GM19438 (cell line): ENCODE measurements around the gene TUBA1A.
"Not testable (repeated sequence)": the region's sequence is repeated elsewhere in the genome, so short reads cannot be mapped to it uniquely, and the experiment has no call there.

Experiments
- ATAC-seq: cut with Tn5 transposase; IDR thresholded peaks from one replicate; pipeline ENCODE4 v1.9.1; 2021; ENCODE audit warnings: low read depth; ENCODE audit not compliant: unreplicated experiment

The TUBA1A gene

DNA sequence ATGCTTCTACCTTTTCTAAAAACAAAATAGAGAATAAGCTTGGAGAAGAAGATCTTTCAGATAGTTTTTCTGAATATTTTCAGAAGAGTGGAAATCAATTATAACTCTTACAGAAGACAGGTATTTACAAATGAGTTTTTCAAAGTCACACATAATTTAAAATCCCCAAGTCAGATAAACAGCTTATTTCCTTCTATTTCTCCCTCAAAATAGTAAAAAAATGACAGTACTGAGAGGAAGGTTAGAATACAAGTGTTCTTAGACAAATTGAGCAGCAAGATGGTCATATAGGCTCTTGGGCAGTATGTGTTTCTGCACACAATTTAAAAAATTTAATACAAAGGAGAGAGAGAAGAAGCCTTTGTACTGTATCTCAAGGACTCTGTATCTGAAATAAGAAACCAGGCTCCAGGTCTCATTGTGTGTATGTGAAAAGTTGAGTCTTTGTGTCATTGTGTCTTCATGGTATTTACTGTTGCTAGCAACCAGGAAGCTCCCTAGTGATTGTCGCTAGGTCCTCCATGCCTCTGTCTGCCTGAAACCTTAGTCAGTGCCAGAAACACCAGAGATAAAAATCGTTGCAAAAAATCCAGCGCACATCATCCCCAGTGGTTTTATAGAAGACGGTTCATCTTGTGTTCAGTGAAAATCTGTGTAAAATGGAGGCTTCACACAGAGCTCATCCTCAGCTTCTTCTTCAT is 12.9 kb upstream of the TUBA1A start:
- ATAC-seq, result no peak

- ATAC-seq, result no peak
These were observed 12.2 kb upstream of the TUBA1A start for GRCh38 chr12:49200919-49201594.

- no peak for ATAC-seq
These were observed 9.7 kb upstream of the TUBA1A start for GRCh38 chr12:49198431-49199155.

DNA sequence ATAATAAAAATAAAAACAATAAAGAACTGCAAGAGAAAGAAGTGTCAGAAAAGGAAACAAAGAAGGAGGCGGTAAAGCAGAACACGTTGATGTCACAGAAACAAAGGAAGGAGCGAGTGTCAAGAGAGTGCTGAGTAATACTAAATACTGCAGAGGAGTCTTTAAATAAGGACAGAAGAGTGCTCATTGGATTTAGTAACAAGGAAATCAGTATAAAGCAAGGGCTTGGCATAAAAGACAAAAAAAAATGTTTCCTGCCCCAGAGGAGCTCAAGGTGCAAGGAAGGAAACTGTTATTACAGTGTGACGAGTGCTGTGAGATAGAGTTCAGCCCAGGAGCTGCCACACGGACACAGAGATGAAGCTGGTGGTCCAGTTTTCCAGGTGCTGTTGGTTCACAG is 8.4 kb upstream of the TUBA1A start:
- ATAC-seq, result no peak

DNA sequence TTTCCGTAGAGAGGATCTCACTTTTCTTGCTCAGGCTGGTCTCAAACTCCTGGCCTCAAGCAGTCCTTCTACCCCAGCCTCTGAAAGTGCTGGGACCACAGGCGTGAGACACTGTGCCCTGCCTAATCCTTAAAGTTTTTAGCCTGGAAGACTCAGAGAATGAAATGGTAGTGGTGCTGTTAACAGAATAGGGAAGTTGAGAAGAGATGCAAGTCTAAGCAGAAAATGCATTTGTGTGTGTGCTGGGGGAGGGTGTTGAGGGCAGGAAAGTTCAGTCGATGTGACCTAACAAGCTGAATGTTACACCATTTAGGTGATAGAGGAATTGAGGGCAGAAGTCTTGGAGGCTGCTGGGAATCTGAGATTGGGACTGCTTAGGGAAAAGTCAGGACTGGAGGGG is 6.9 kb upstream of the TUBA1A start:
- ATAC-seq, result no peak

DNA sequence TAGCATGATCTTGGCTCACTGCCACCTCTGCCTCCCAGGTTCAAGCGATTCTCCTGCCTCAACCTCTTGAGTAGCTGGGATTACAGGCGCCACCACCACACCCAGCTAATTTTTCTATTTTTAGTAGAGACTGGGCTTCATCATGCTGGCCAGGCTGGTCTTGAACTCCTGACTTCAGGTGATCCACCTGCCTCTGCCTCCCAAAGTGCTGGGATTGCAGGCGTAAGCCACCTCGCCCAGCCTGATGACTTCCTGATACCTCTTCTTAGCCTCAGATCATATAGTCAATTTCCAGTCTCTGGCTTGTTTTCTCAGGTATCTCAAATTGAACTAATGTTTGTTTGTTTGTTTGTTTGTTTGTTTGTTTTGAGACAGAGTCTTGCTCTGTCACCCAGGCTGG is 4.9 kb upstream of the TUBA1A start:
- not testable (repeated sequence) for ATAC-seq

- not testable (repeated sequence) for ATAC-seq
These were observed 2.6 kb upstream of the TUBA1A start for GRCh38 chr12:49191498-49191897.

DNA sequence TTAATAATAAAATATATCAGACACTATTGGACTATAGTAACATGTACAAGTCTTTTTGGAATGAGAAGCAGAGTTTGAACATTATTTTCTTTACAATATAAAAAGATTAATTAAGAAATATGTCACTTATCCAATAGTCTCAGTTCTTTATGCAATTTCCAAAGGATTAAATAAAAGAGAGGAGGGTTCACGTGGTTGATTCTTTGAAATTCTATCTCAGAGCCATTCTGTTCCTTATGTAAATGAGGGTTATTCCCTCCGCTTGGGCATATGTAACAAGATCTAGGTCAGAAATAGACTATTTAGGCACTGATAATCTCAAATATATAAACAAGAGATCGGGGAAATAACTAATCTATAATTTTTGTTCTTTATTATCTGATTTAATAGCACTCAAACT is 2.1 kb upstream of the TUBA1A start:
- ATAC-seq, result no peak

DNA sequence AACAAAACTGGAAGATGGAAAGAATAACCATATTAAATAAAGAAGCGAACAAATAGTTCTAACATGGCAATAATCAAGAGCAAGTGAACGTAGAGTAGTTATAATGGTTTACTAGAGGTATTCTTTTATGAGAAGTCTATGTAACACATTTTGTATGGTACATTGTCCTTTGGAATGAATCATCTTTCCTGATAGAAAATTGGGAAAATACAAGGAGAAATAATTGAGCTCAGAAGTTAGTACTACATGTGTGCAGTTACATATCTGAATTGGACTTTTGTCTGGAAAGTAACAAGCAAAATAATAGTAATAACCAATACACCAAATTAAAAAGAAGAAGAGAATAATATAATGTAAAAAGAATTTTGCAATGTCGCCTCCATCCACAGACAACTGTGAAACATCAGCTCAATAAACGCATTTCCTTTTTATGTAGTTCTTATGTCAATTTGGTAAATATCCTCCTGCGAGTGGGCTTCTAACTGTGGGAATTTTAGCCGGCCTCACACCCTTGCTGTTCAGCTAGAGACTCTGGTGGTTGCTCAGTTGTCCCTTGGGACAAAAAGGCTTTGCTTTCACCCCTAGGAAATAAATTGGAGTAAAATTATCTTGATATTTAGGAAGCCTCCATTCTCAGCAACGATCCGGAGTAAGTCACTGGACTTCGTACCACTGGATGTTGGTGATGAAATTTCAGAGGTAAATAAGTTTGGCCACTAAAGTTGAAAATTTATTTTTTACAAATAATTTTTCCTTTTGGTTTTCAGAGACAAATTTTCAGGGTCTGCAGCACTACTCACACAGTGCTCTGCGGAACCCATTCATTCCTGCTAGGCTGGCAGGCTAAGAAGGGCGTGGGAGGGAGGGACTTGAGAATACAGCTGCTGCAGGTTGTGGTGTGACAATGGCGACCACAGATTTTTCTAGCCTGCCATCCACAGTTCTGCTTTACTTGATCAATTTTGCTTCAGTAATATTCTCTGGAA is 1.1 kb upstream of the TUBA1A start:
- no peak for ATAC-seq

DNA sequence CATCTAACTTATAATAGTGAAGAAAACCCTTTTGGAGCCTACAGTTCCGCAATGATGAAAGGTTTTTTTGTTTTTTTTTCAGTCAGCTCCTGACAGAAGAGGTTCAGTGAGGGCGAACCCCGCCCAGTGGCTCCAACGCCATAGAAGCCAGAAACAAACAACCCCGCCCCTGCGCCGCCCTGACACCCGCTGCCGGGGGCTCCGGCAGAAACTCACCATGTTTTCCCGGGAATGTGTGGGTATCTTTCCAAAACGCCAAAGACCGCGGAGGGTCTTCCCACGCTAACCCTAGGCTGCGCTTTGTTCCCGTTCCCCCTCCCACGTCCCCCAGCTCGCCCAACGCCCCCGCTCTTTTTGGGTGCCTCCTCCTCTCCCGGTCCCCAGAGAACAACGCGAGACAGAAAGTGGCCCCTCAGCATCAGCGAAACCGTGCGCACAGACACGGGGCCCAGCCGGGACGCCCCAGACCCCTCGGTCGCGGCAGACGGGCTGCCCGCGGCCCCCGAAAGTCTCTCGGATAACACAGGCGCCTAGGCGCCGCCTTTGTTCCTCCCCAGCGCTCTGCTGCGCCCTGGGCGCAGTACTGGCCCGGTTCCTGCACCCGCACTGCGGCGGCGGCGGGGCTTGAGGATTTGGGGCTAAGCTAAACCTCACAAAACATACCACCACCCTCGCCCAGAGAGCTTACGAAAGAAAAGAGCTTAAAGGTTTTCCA is 522 bp downstream of the TUBA1A start:
- peak; percentile 41 for ATAC-seq

GRCh38 chr12:49187184-49187583 is 1.7 kb downstream of the TUBA1A start:
- no peak for ATAC-seq

DNA sequence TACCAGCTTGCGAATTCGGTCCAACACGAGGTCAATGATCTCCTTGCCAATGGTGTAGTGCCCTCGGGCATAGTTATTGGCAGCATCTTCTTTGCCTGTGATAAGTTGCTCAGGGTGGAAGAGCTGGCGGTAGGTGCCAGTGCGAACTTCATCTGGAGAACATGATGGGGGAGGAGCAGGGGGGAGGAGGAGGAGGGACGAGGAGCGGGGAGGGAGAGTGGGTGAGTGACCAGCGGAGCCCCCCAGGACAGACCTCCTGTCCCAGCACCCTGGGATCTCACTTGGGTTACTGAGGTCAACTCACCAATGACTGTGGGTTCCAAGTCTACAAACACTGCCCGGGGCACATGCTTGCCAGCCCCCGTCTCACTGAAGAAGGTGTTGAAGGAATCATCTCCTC is 2.6 kb downstream of the TUBA1A start:
- not testable (repeated sequence) for ATAC-seq

GRCh38 chr12:49184697-49185096 is 4.2 kb downstream of the TUBA1A start:
- ATAC-seq, result not testable (repeated sequence)

DNA sequence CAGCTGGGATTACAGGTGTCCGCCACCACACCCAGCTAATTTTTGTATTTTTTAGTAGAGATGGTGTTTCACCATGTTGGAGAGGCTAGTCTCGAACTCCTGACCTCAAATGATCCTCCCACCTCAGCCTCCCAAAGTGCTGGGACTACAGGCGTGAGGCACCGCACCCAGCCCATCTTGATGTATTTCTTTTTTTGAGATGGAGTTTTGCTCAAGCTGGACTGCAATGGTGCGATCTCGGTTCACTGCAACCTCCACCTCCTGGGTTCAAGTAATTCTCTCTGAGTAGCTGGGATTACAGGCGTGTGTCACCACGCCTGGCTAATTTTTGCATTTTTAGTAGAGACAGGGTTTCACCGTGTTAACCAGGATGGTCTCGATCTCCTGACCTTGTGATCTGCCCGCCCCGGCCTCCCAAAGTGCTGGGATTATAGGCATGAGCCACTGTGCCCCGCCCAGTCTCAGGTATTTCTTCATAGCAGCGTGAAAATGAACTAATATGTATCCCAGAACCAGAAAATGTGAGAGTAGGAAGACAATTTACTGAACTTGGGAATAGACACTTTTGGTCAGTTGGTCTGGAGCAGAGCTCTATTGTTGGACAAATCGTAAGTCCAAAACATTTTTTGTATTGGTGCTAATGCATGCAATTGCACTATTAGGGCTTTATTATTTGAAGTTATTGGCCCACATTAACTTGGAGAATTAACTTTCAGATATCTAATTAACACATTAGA is 5.5 kb downstream of the TUBA1A start:
- not testable (repeated sequence) for ATAC-seq

DNA sequence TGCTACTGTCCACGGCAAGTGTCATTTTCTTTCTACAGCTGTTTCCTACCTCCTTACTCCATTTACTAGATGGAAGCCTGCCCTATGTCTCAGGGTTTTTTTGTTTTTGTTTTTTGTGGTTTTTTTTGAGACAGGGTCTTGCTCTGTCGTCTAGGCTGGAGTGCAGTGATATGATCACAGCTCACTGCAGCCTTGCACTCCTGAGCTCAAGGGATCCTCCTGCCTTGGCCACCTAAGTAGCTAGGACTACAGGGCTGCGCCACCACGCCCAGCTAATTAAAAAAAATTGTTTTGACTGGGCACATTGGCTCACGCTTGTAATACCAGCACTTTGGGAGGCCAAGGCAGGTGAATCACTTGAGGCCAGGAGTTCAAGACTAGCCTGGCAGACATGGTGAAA is 14.7 kb downstream of the TUBA1A start:
- ATAC-seq, result no peak

GRCh38 chr12:49170924-49171323 is 18.0 kb downstream of the TUBA1A start:
- ATAC-seq, result no peak

DNA sequence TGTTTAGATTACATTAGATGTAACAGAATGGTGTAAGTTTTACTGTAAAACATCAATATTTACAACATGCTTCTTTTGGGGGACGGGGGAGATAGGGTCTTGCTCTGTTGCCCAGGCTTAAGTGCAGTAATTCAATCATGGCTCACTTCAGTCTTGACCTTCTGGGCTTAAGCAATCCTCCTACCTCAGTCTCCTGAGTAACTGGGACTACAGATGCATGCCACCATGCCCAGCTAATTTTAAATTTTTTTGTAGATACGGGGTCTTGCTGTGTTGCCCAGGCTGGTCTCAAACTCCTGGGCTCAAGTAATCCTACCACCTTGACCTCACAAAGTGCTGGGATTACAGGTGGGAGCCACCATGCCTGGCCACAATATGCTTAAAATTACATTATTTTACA is 23.8 kb downstream of the TUBA1A start:
- no peak for ATAC-seq

DNA sequence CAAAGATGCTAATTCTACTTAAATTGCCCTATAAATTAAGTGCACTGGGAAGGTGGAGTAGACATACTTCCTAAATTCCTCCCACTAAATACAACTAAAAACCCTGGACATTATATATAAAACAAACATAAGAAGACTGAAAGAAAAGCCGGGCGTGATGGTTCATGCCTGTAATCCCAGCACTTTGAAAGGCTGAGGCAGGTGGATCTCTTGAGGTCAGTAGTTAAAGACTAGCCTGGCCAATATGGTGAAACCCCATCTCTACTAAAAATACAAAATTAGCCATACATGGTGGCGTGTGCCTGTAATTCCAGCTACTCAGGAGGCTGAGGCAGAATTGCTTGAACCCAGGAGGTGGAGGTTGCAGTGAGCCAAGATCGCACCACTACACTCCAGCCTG is 27.0 kb downstream of the TUBA1A start:
- not testable (repeated sequence) for ATAC-seq

GRCh38 chr12:49161092-49161795 is 27.6 kb downstream of the TUBA1A start:
- ATAC-seq, result no peak
